Transverse colon (tissue), 4 donors: ENCODE results near the gene ZNF423. TPM values are rescaled to one million over a fixed set of nuclear protein-coding genes. Genes with fewer than 3 reads are reported as not detected.

Experiments
- DNase-seq: peaks from one replicate; pipeline ENCODE4 v3.0.0-alpha.2; 2019
- H3K27ac ChIP-seq, 4 donors: fragments of 200-600 bp; sonication (generic); 2 replicates each; pipeline ENCODE4 v1.5.1; 2016 to 2018; ENCODE audit warnings: inconsistent platforms in 4 of 4
- H3K27me3 ChIP-seq: fragments of 200-600 bp; sonication (generic); 2 replicates; pipeline ENCODE4 v1.5.1; 2017; ENCODE audit warnings: inconsistent platforms
- H3K36me3 ChIP-seq, 4 donors: fragments of 200-600 bp; sonication (generic); 2 replicates each; pipeline ENCODE4 v1.5.1; 2017 to 2019; ENCODE audit warnings: inconsistent platforms in 4 of 4
- H3K4me1 ChIP-seq, 4 donors: fragments of 200-600 bp; sonication (generic); 2 replicates each; pipeline ENCODE4 v1.5.1; 2017 to 2020; ENCODE audit warnings: inconsistent platforms in 4 of 4
- H3K4me3 ChIP-seq, 4 donors: fragments of 200-600 bp; sonication (generic); 1 replicate in 1 of 4; 2 replicates in 3 of 4; pipeline versions ENCODE4 v1.5.1 to v1.6.1; 2017 to 2019; ENCODE audit warnings: inconsistent platforms in 4 of 4
- H3K9me3 ChIP-seq, 2 donors: fragments of 200-600 bp; sonication (generic); 2 replicates each; pipeline ENCODE4 v1.5.1; 2017 to 2019; ENCODE audit warnings: inconsistent platforms in 2 of 2
- EP300 ChIP-seq: sonication (generic); formaldehyde crosslinking; IDR thresholded peaks from one replicate; pipeline ENCODE4 v1.6.1; 2017; ENCODE audit warnings: antibody characterized with exemption, low read depth
- POLR2A ChIP-seq: fragments of 450-650 bp; IDR thresholded peaks from one replicate; pipeline ENCODE4 v1.6.1; 2016; ENCODE audit warnings: antibody characterized with exemption, mild to moderate bottlenecking, moderate library complexity
- POLR2AphosphoS5 ChIP-seq, 3 donors: sonication (generic); formaldehyde crosslinking; IDR thresholded peaks; one replicate each; pipeline ENCODE4 v1.6.1; 2016; ENCODE audit warnings: antibody characterized with exemption in 3 of 3
- WGBS, 2 donors: methylation state at CpG; one replicate each; pipeline ENCODE4 v1.1.5; 2018; ENCODE audit warnings: low coverage in 1 of 2; 5-methylcytosine and 5-hydroxymethylcytosine counted together
- in situ Hi-C, 4 donors: fragments of 200-750 bp; cut with MboI; loops; one replicate each; pipeline versions ENCODE4 v1.15.0 to v1.15.1; 2017; ENCODE audit warnings: low sequenced_read_pairs in 3 of 4, low pct_ligation_motif_present in 1 of 4, low pct_unique_long_range_greater_than_20kb in 1 of 4
- intact Hi-C: fragments of 100-400 bp; cut with DNase I; formaldehyde crosslinking; loops from one replicate; pipeline ENCODE4 v1.15.1; 2023; ENCODE audit warnings: low total_unique reads
- total RNA-seq, 4 donors: library from RNA; depleted of rRNA; stranded (reverse); fragments of >200 nt; gene quantifications; one replicate each; pipeline ENCODE4 v1.1.0, GENCODE V29; 2016
- TF ChIP-seq, protein P1 (sequence below), 5 experiments: fragments of 200-600 bp in 3 of 5; fragments of 450-650 bp in 2 of 5; sonication (generic) in 3 of 5; IDR thresholded peaks; 1 replicate in 2 of 5; 2 replicates in 3 of 5; pipeline ENCODE4 v1.5.1; 2016 to 2017; ENCODE audit warnings: antibody characterized with exemption in 5 of 5, inconsistent platforms in 3 of 5, mild to moderate bottlenecking in 2 of 5, moderate library complexity in 1 of 5

Gene ZNF423
- total RNA-seq, 4 donors from 2014 or later = 4.9 to 13.1 (median 7.2) TPM

- DNase-seq = no peak
- Histone ChIP-seq H3K4me1 (no peaks in the 10 kb centered on the region), H3K9me3 (no peaks in the 10 kb centered on the region), H3K27ac (no peak overlapping the region), H3K27me3 (no peaks in the 10 kb centered on the region), H3K4me3 (no peak overlapping the region), H3K36me3 (no peaks in the 10 kb centered on the region)
- intact Hi-C loops (no loop called here), in situ Hi-C loops (no loop called here)
- 94% methylated on average over 23 of the region's 23 CpGs; no CpG with 5 or more reads in 1 of the 2 donors for WGBS, 2 donors
- TF ChIP-seq POLR2A = no peak
- TF ChIP-seq, protein P1, sequence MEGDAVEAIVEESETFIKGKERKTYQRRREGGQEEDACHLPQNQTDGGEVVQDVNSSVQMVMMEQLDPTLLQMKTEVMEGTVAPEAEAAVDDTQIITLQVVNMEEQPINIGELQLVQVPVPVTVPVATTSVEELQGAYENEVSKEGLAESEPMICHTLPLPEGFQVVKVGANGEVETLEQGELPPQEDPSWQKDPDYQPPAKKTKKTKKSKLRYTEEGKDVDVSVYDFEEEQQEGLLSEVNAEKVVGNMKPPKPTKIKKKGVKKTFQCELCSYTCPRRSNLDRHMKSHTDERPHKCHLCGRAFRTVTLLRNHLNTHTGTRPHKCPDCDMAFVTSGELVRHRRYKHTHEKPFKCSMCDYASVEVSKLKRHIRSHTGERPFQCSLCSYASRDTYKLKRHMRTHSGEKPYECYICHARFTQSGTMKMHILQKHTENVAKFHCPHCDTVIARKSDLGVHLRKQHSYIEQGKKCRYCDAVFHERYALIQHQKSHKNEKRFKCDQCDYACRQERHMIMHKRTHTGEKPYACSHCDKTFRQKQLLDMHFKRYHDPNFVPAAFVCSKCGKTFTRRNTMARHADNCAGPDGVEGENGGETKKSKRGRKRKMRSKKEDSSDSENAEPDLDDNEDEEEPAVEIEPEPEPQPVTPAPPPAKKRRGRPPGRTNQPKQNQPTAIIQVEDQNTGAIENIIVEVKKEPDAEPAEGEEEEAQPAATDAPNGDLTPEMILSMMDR (IDR thresholded peaks at IDR 0.05) = no peak
- TF ChIP-seq POLR2AphosphoS5 (IDR thresholded peaks at IDR 0.05) = no peak
- TF ChIP-seq EP300 = no peak
Measured at GRCh38 chr16:49767998-49768397, 87.9 kb downstream of the ZNF423 start.

- TF ChIP-seq EP300 (no peak), POLR2AphosphoS5 (IDR thresholded peaks at IDR 0.05) (no peak)
- TF ChIP-seq, protein P1 (IDR thresholded peaks at IDR 0.05) = no peak
- Histone ChIP-seq H3K36me3 (no peaks in the 10 kb centered on the region), H3K9me3 (no peaks in the 10 kb centered on the region), H3K27ac (no peak overlapping the region), H3K4me3 (no peak overlapping the region), H3K27me3 (no peaks in the 10 kb centered on the region), H3K4me1 (no peaks in the 10 kb centered on the region)
- intact Hi-C loops = no loop called here
- 50 to 88% methylated on average over 1 to 5 of the region's 5 CpGs for WGBS, 2 donors
- in situ Hi-C loops = no loop called here
- DNase-seq = no peak
Measured at GRCh38 chr16:49767414-49767813, 88.5 kb downstream of the ZNF423 start.

DNA sequence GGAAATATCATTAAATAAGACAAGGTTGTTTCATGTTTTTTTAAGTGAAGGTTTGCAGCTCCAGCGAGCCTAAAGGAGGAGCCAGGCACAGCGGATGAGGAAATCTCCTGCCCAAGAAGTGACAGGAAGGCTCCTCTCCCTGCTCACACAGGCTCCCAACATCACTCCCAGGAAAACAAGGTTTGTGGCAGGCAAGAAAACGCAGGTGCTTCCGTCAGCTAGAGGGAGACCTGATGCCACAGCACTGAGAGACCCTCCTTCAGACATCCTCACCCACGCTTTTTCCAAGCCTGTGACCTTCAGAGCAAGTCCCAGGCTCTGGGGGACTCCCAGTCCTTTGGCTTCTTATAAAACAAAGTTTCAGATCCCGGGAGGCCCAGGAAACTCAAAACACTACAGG is 89.7 kb downstream of the ZNF423 start:
- Histone ChIP-seq H3K4me1 (no peaks in the 10 kb centered on the region), H3K27ac (no peak overlapping the region), H3K9me3 (no peaks in the 10 kb centered on the region), H3K27me3 (no peaks in the 10 kb centered on the region), H3K4me3 (no peak overlapping the region), H3K36me3 (no peaks in the 10 kb centered on the region)
- intact Hi-C loops (no loop called here), in situ Hi-C loops (no loop called here)
- 77% methylated on average over 6 of the region's 6 CpGs; no CpG with 5 or more reads in 1 of the 2 donors for WGBS, 2 donors
- no peak for DNase-seq
- no peak for TF ChIP-seq EP300
- no peak for TF ChIP-seq POLR2A
- TF ChIP-seq POLR2AphosphoS5 (IDR thresholded peaks at IDR 0.05) = no peak
- TF ChIP-seq, protein P1 (IDR thresholded peaks at IDR 0.05) = no peak

DNA sequence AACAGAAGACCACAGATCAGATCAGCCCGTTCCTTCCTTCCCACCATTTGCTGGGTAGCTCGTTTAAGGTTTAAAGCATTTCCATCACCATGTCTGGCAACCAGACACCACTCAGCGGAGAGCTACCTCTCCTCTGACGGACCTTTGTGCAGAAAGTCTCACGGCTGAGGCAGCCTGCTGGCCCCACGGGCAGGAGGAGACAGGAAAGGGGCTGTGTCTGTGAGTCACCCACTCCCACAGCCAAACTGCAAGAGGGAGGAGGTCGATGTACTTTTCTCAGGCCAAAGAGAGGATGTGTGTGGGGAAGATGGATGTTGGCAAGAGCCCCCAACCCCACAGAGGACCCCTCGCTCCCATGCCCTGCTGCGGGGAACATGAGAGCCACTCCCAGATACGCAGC is 92.1 kb downstream of the ZNF423 start:
- H3K27me3 ChIP-seq = no peaks in the 10 kb centered on the region
- DNase-seq = no peak
- no peaks in the 10 kb centered on the region for H3K9me3 ChIP-seq
- in situ Hi-C loops (no loop called here), intact Hi-C loops (no loop called here)
- no peaks in the 10 kb centered on the region for H3K4me1 ChIP-seq
- no peaks in the 10 kb centered on the region for H3K36me3 ChIP-seq
- no peak overlapping the region for H3K4me3 ChIP-seq
- no peak overlapping the region for H3K27ac ChIP-seq
- TF ChIP-seq POLR2AphosphoS5 (IDR thresholded peaks at IDR 0.05) = no peak
- TF ChIP-seq POLR2A = no peak
- TF ChIP-seq, protein P1 (IDR thresholded peaks at IDR 0.05) = no peak
- TF ChIP-seq EP300 = no peak
- WGBS, 2 donors = 80 to 96% methylated on average over 5 to 10 of the region's 10 CpGs
